ENCODE measurements around the gene PNMA3. TPM values are rescaled to one million over a fixed set of nuclear protein-coding genes. Genes with fewer than 3 reads are reported as not detected.
A peak's percentile ranks its signal among the peaks of the same experiment; 100 is the strongest.

Gene PNMA3
- total and polyA plus RNA-seq, 4 donors, result 0.06 to 11.7 (median 0.23) TPM

- WGBS, result 74% methylated on average over 19 of the region's 24 CpGs
- TF ChIP-seq YY1 (IDR thresholded peaks at IDR 0.05), result no peak
Observed at GRCh38 chrX:153074262-153074899, 18.1 kb downstream of the PNMA3 start.

GRCh38 chrX:153074935-153075334, 18.7 kb downstream of the PNMA3 start:
- H3K27ac ChIP-seq (ENCODE audit: low read depth in 1 of 2, low read length in 2 of 2), result peak overlapping the region; percentile 8 to 37
- no peaks in the 10 kb centered on the region for H3K36me3 ChIP-seq (ENCODE audit: control insufficient read depth in 4 of 4, insufficient read depth in 3 of 4, low read depth in 1 of 4, low read length in 3 of 4)
- no peak overlapping the region for H3K4me3 ChIP-seq (ENCODE audit: low read depth in 1 of 3, low read length in 3 of 3)
- no peaks in the 10 kb centered on the region for H3K27me3 ChIP-seq (ENCODE audit: control insufficient read depth in 4 of 4, insufficient read depth in 4 of 4, low read length in 3 of 4)
- H3K4me1 ChIP-seq (ENCODE audit: control insufficient read depth in 4 of 4, insufficient read depth in 4 of 4, low read length in 3 of 4), result peaks cover 0 to 6% (median 2%) of the 10 kb centered on the region in 4 donors
- no peaks in the 10 kb centered on the region for H3K9me3 ChIP-seq (ENCODE audit: control insufficient read depth in 4 of 4, low read length in 3 of 4)
- 77% methylated on average over 11 of the region's 11 CpGs for WGBS
- H3K9ac ChIP-seq (ENCODE audit: low read depth in 1 of 2, low read length in 2 of 2), result no peak overlapping the region
- TF ChIP-seq ZBTB33 (IDR thresholded peaks at IDR 0.05), result no peak
- no peak for TF ChIP-seq JUND (IDR thresholded peaks at IDR 0.05)
- no peak for TF ChIP-seq RXRA (IDR thresholded peaks at IDR 0.05)
- no peak for TF ChIP-seq SP1 (IDR thresholded peaks at IDR 0.05)
- TF ChIP-seq FOXA2 (IDR thresholded peaks at IDR 0.05), result no peak
- no peak for TF ChIP-seq FOXA1 (IDR thresholded peaks at IDR 0.05)
- no peak for TF ChIP-seq RAD21 (IDR thresholded peaks at IDR 0.05)
- TF ChIP-seq MAX (IDR thresholded peaks at IDR 0.05), result no peak
- TF ChIP-seq EGR1 (IDR thresholded peaks at IDR 0.05; ENCODE audit: low read depth in 2 of 2), result no peak
- TF ChIP-seq NR2F2 (IDR thresholded peaks at IDR 0.05), result no peak
- no peak for TF ChIP-seq CTCF (IDR thresholded peaks at IDR 0.05; ENCODE audit: low read depth, low read length, missing input control)
- no peak for TF ChIP-seq YY1 (IDR thresholded peaks at IDR 0.05)
- no peak for TF ChIP-seq HNF4A (conservative IDR thresholded peaks at IDR 0.05)
- no peak for TF ChIP-seq TAF1 (conservative IDR thresholded peaks at IDR 0.05)
- no peak for DNase-seq (ENCODE audit: low spot score)

More at GRCh38 chrX:153074262-153074899, 18.1 kb downstream of the PNMA3 start:
- DNase-seq (ENCODE audit: low spot score), result no peak
- Histone ChIP-seq H3K4me3 (ENCODE audit: low read depth in 1 of 3, low read length in 3 of 3) (no peak overlapping the region), H3K9ac (ENCODE audit: low read depth in 1 of 2, low read length in 2 of 2) (no peak overlapping the region), H3K27ac (ENCODE audit: low read depth in 1 of 2, low read length in 2 of 2) (peak overlapping the region; percentile 20 to 37), H3K36me3 (ENCODE audit: control insufficient read depth in 4 of 4, insufficient read depth in 3 of 4, low read depth in 1 of 4, low read length in 3 of 4) (no peaks in the 10 kb centered on the region), H3K27me3 (ENCODE audit: control insufficient read depth in 4 of 4, insufficient read depth in 4 of 4, low read length in 3 of 4) (no peaks in the 10 kb centered on the region), H3K9me3 (ENCODE audit: control insufficient read depth in 4 of 4, low read length in 3 of 4) (no peaks in the 10 kb centered on the region), H3K4me1 (ENCODE audit: control insufficient read depth in 4 of 4, insufficient read depth in 4 of 4, low read length in 3 of 4) (peaks cover 0 to 6% (median 2%) of the 10 kb centered on the region in 4 donors)

GRCh38 chrX:153075366-153075765, 19.1 kb downstream of the PNMA3 start:
- Histone ChIP-seq H3K9me3 (ENCODE audit: control insufficient read depth in 4 of 4, low read length in 3 of 4) (no peaks in the 10 kb centered on the region), H3K4me1 (ENCODE audit: control insufficient read depth in 4 of 4, insufficient read depth in 4 of 4, low read length in 3 of 4) (peaks cover 0 to 6% (median 2%) of the 10 kb centered on the region in 4 donors), H3K4me3 (ENCODE audit: low read depth in 1 of 3, low read length in 3 of 3) (no peak overlapping the region), H3K27ac (ENCODE audit: low read depth in 1 of 2, low read length in 2 of 2) (peak overlapping the region in 1 of 2 donors; percentile 12), H3K36me3 (ENCODE audit: control insufficient read depth in 4 of 4, insufficient read depth in 3 of 4, low read depth in 1 of 4, low read length in 3 of 4) (no peaks in the 10 kb centered on the region), H3K27me3 (ENCODE audit: control insufficient read depth in 4 of 4, insufficient read depth in 4 of 4, low read length in 3 of 4) (no peaks in the 10 kb centered on the region), H3K9ac (ENCODE audit: low read depth in 1 of 2, low read length in 2 of 2) (no peak overlapping the region)
- peak; percentile 34 for DNase-seq (ENCODE audit: low spot score)
- 60% methylated on average over 9 of the region's 14 CpGs for WGBS
- TF ChIP-seq GABPA (IDR thresholded peaks at IDR 0.05 in 1 of 2, conservative IDR thresholded peaks at IDR 0.05 in 1 of 2), result no peak
- TF ChIP-seq YY1 (IDR thresholded peaks at IDR 0.05), result no peak
- TF ChIP-seq REST (IDR thresholded peaks at IDR 0.05), result no peak
- TF ChIP-seq ATF3 (IDR thresholded peaks at IDR 0.05), result no peak
- no peak for TF ChIP-seq FOXA2 (IDR thresholded peaks at IDR 0.05)
- no peak for TF ChIP-seq HNF4A (conservative IDR thresholded peaks at IDR 0.05)
- no peak for TF ChIP-seq HNF4G (IDR thresholded peaks at IDR 0.05)
- TF ChIP-seq CTCF (IDR thresholded peaks at IDR 0.05; ENCODE audit: low read depth, low read length, missing input control), result no peak

Data from liver (tissue), 9 donors.